Trophoblast cell (in vitro differentiated cells and primary cell): ENCODE results near the gene THAP4.

Source experiments
- DNase-seq, 2 donors: peaks; one replicate each; pipeline ENCODE4 v3.0.0-alpha.2; 2016
- H2AFZ ChIP-seq: 2 replicates; pipeline ENCODE4 v1.6.1; 2013; ENCODE audit warnings: low read length, moderate library complexity, mild to moderate bottlenecking; ENCODE audit not compliant: insufficient read depth, poor library complexity
- H2AK5ac ChIP-seq: 2 replicates; pipeline ENCODE4 v1.6.1; 2013; ENCODE audit warnings: mild to moderate bottlenecking, low read length
- H2BK120ac ChIP-seq: 2 replicates; pipeline ENCODE4 v1.6.1; 2013; ENCODE audit warnings: low read length, mild to moderate bottlenecking, moderate library complexity; ENCODE audit not compliant: insufficient read depth, poor library complexity
- H2BK12ac ChIP-seq: 2 replicates; pipeline ENCODE4 v1.6.1; 2013; ENCODE audit warnings: mild to moderate bottlenecking, low read length, moderate library complexity
- H2BK5ac ChIP-seq: 2 replicates; pipeline ENCODE4 v1.6.1; 2013; ENCODE audit warnings: low read length, low read depth, moderate library complexity, mild to moderate bottlenecking; ENCODE audit not compliant: poor library complexity
- H3K14ac ChIP-seq: 2 replicates; pipeline ENCODE4 v1.6.1; 2013; ENCODE audit warnings: mild to moderate bottlenecking, low read length
- H3K18ac ChIP-seq: 2 replicates; pipeline ENCODE4 v1.6.1; 2013; ENCODE audit warnings: mild to moderate bottlenecking, low read length
- H3K23ac ChIP-seq: 2 replicates; pipeline ENCODE4 v1.6.1; 2013; ENCODE audit warnings: low read length
- H3K27ac ChIP-seq: 2 replicates; pipeline ENCODE4 v1.5.1; 2013; ENCODE audit warnings: low read depth, mild to moderate bottlenecking, inconsistent platforms, low read length, moderate library complexity
- H3K27me3 ChIP-seq: 2 replicates; pipeline ENCODE4 v1.6.1; 2013; ENCODE audit warnings: inconsistent platforms, mild to moderate bottlenecking, low read length, moderate library complexity; ENCODE audit not compliant: insufficient read depth
- H3K36me3 ChIP-seq, 2 experiments: 1 replicate in 1 of 2; 2 replicates in 1 of 2; pipeline ENCODE4 v1.6.1; 2013; ENCODE audit warnings: low read length in 2 of 2, mild to moderate bottlenecking in 2 of 2, moderate library complexity in 1 of 2; ENCODE audit not compliant: insufficient read depth in 2 of 2, control insufficient read depth in 1 of 2
- H3K4ac ChIP-seq: 2 replicates; pipeline ENCODE4 v1.6.1; 2013; ENCODE audit warnings: low read depth, mild to moderate bottlenecking, low read length, moderate library complexity
- H3K4me1 ChIP-seq, 2 experiments: 1 replicate in 1 of 2; 2 replicates in 1 of 2; pipeline ENCODE4 v1.6.1; 2013; ENCODE audit warnings: low read length in 2 of 2, mild to moderate bottlenecking in 2 of 2, moderate library complexity in 1 of 2; ENCODE audit not compliant: insufficient read depth in 2 of 2, control insufficient read depth in 1 of 2
- H3K4me2 ChIP-seq: 2 replicates; pipeline ENCODE4 v1.6.1; 2013; ENCODE audit warnings: inconsistent platforms, mild to moderate bottlenecking, low read length, moderate library complexity
- H3K4me3 ChIP-seq: 2 replicates; pipeline ENCODE4 v1.5.1; 2013; ENCODE audit warnings: mild to moderate bottlenecking, low read depth, low read length, inconsistent platforms
- H3K79me1 ChIP-seq: one replicate; pipeline ENCODE4 v1.6.1; 2013; ENCODE audit warnings: low read length
- H3K79me2 ChIP-seq: 2 replicates; pipeline ENCODE4 v1.6.1; 2013; ENCODE audit warnings: low read length, mild to moderate bottlenecking; ENCODE audit not compliant: control insufficient read depth, insufficient read depth, poor library complexity
- H3K9ac ChIP-seq: 2 replicates; pipeline ENCODE4 v1.6.1; 2013; ENCODE audit warnings: mild to moderate bottlenecking, low read length
- H3K9me3 ChIP-seq: 2 replicates; pipeline ENCODE4 v1.6.1; 2013; ENCODE audit warnings: low read depth, mild to moderate bottlenecking, control low read depth, inconsistent platforms, low read length; ENCODE audit not compliant: insufficient read depth
- H4K12ac ChIP-seq: 2 replicates; pipeline ENCODE4 v1.6.1; 2013; ENCODE audit warnings: low read depth, mild to moderate bottlenecking, low read length, moderate library complexity
- H4K8ac ChIP-seq: 2 replicates; pipeline ENCODE4 v1.6.1; 2013; ENCODE audit warnings: low read depth, mild to moderate bottlenecking, low read length, moderate library complexity
- H4K91ac ChIP-seq: one replicate; pipeline ENCODE4 v1.6.1; 2013; ENCODE audit warnings: low read depth, mild to moderate bottlenecking, low read length, moderate library complexity
- WGBS: extraction: QIAGEN DNeasy Blood & Tissue Kit; methylation state at CpG from one replicate; pipeline ENCODE4 v1.1.7; 2013; ENCODE audit warnings: missing lambda C conversion rate; ENCODE audit not compliant: insufficient read length, insufficient coverage; ENCODE audit errors: extremely low coverage; 5-methylcytosine and 5-hydroxymethylcytosine counted together

The THAP4 gene

GRCh38 chr2:241551998-241552737 is 84.8 kb downstream of the THAP4 start:
- Histone ChIP-seq H3K4ac (no peak overlapping the region), H2AFZ (peak overlapping the region; percentile 1), H4K12ac (no peak overlapping the region), H4K8ac (peak overlapping the region; percentile 39), H2BK12ac (no peak overlapping the region), H3K4me1 (peaks cover 15 to 22% of the 10 kb centered on the region in 2 experiments), H2BK120ac (peak overlapping the region; percentile 25), H3K79me1 (peaks cover 8% of the 10 kb centered on the region), H2AK5ac (peak overlapping the region; percentile 69), H3K79me2 (no peaks in the 10 kb centered on the region), H2BK5ac (no peak overlapping the region), H3K4me2 (no peak overlapping the region), H3K14ac (peak overlapping the region; percentile 2), H3K27me3 (no peaks in the 10 kb centered on the region), H3K27ac (no peak overlapping the region), H4K91ac (no peak overlapping the region), H3K9me3 (peaks cover 2% of the 10 kb centered on the region), H3K36me3 (no peaks in the 10 kb centered on the region), H3K9ac (no peak overlapping the region), H3K4me3 (no peak overlapping the region), H3K23ac (no peak overlapping the region), H3K18ac (peak overlapping the region; percentile 0)
- no CpG with 5 or more reads among the region's 33 CpGs for WGBS
- DNase-seq = peak; percentile 82 to 87

GRCh38 chr2:241551599-241551997 is 85.4 kb downstream of the THAP4 start:
- no CpG with 5 or more reads among the region's 12 CpGs for WGBS
- no peak for DNase-seq

GRCh38 chr2:241550616-241551580 is 86.1 kb downstream of the THAP4 start:
- Histone ChIP-seq H3K9me3 (peaks cover 2% of the 10 kb centered on the region), H2BK5ac (no peak overlapping the region), H3K79me2 (peaks cover 2% of the 10 kb centered on the region), H3K27me3 (no peaks in the 10 kb centered on the region), H3K18ac (no peak overlapping the region), H4K91ac (peak overlapping the region; percentile 26), H3K4me1 (peaks cover 22 to 32% of the 10 kb centered on the region in 2 experiments), H2AFZ (no peak overlapping the region), H3K4me2 (no peak overlapping the region), H3K36me3 (no peaks in the 10 kb centered on the region), H3K9ac (no peak overlapping the region), H3K4me3 (peak overlapping the region; percentile 22), H4K8ac (no peak overlapping the region), H2AK5ac (no peak overlapping the region), H3K23ac (no peak overlapping the region), H3K79me1 (peaks cover 12% of the 10 kb centered on the region), H4K12ac (no peak overlapping the region), H3K27ac (no peak overlapping the region), H3K4ac (no peak overlapping the region), H2BK12ac (peak overlapping the region; percentile 8), H2BK120ac (no peak overlapping the region), H3K14ac (no peak overlapping the region)
- no peak for DNase-seq
- no CpG with 5 or more reads among the region's 21 CpGs for WGBS

More at GRCh38 chr2:241551599-241551997, 85.4 kb downstream of the THAP4 start:
- peak overlapping the region; percentile 26 for H4K91ac ChIP-seq
- H3K4me3 ChIP-seq = no peak overlapping the region
- H3K14ac ChIP-seq = no peak overlapping the region
- H2BK120ac ChIP-seq = peak overlapping the region; percentile 25
- no peak overlapping the region for H4K12ac ChIP-seq
- no peak overlapping the region for H3K23ac ChIP-seq
- peaks cover 2% of the 10 kb centered on the region for H3K79me2 ChIP-seq
- no peak overlapping the region for H2BK5ac ChIP-seq
- H3K27ac ChIP-seq = no peak overlapping the region
- H3K4me2 ChIP-seq = no peak overlapping the region
- H3K9me3 ChIP-seq = peaks cover 2% of the 10 kb centered on the region
- H3K36me3 ChIP-seq = no peaks in the 10 kb centered on the region
- peaks cover 11% of the 10 kb centered on the region for H3K79me1 ChIP-seq
- no peak overlapping the region for H4K8ac ChIP-seq
- no peak overlapping the region for H2AK5ac ChIP-seq
- H3K18ac ChIP-seq = no peak overlapping the region
- H3K4me1 ChIP-seq = peaks cover 21 to 27% of the 10 kb centered on the region in 2 experiments
- no peaks in the 10 kb centered on the region for H3K27me3 ChIP-seq
- H2BK12ac ChIP-seq = peak overlapping the region; percentile 8
- H3K9ac ChIP-seq = no peak overlapping the region
- H2AFZ ChIP-seq = no peak overlapping the region
- H3K4ac ChIP-seq = no peak overlapping the region

GRCh38 chr2:241548451-241548835 is 88.5 kb downstream of the THAP4 start:
- Histone ChIP-seq H3K79me1 (peaks cover 12% of the 10 kb centered on the region), H3K36me3 (peaks cover 0 to 2% of the 10 kb centered on the region in 2 experiments), H4K91ac (peak overlapping the region; percentile 69), H3K27me3 (no peaks in the 10 kb centered on the region), H3K79me2 (peaks cover 2% of the 10 kb centered on the region), H4K12ac (no peak overlapping the region), H3K14ac (peak overlapping the region; percentile 13), H3K18ac (no peak overlapping the region), H3K27ac (no peak overlapping the region), H3K4ac (peak overlapping the region; percentile 21), H3K4me3 (no peak overlapping the region), H2AK5ac (peak overlapping the region; percentile 45), H3K9me3 (peaks cover 7% of the 10 kb centered on the region), H3K4me1 (peaks cover 27 to 33% of the 10 kb centered on the region in 2 experiments), H3K9ac (no peak overlapping the region), H2BK120ac (peak overlapping the region; percentile 44), H2AFZ (no peak overlapping the region), H2BK5ac (no peak overlapping the region), H4K8ac (no peak overlapping the region), H2BK12ac (peak overlapping the region; percentile 5), H3K23ac (no peak overlapping the region), H3K4me2 (no peak overlapping the region)
- DNase-seq = no peak
- no CpG with 5 or more reads among the region's 3 CpGs for whole genome bisulfite sequencing
